HEK293 (cell line): Measurements from ENCODE around the gene PKP3.

Source experiments
- CTCF ChIP-seq: fragments of 450-650 bp; formaldehyde crosslinking; IDR thresholded peaks from 2 replicates; pipeline ENCODE4 v1.5.1; 2016; ENCODE audit warnings: missing biosample characterization, missing genetic modification characterization
- TRIM28 ChIP-seq: IDR thresholded peaks from 2 replicates; pipeline ENCODE4 v1.6.1; 2011; ENCODE audit warnings: low read length, control low read depth, borderline replicate concordance
- YY1 ChIP-seq: fragments of 450-650 bp; formaldehyde crosslinking; IDR thresholded peaks from 2 replicates; pipeline ENCODE4 v1.5.1; 2018; ENCODE audit warnings: missing biosample characterization, missing genetic modification characterization
- ZBTB26 ChIP-seq: fragments of 450-650 bp; formaldehyde crosslinking; optimal IDR thresholded peaks from 2 replicates; pipeline ENCODE3; 2016; ENCODE audit warnings: missing biosample characterization, mild to moderate bottlenecking, missing genetic modification characterization
- ZNF704 ChIP-seq: fragments of 450-650 bp; formaldehyde crosslinking; IDR thresholded peaks from 2 replicates; pipeline ENCODE4 v1.5.1; 2016; ENCODE audit warnings: missing biosample characterization, missing genetic modification characterization
- ZSCAN5A ChIP-seq: fragments of 450-650 bp; formaldehyde crosslinking; IDR thresholded peaks from 2 replicates; pipeline ENCODE4 v1.5.1; 2016; ENCODE audit warnings: missing biosample characterization, missing genetic modification characterization

- no peak for TF ChIP-seq CTCF (tag by site-specific recombination)
- TF ChIP-seq ZSCAN5A: no peak
- no peak for TF ChIP-seq ZNF704
- no peak for TF ChIP-seq TRIM28
- TF ChIP-seq ZBTB26 (tag by site-specific recombination): no peak
- TF ChIP-seq YY1: no peak
Measured at GRCh38 chr11:396948-397548, 3.0 kb downstream of the PKP3 start.
